Measurements from ENCODE around the gene PPTC7.

DNA sequence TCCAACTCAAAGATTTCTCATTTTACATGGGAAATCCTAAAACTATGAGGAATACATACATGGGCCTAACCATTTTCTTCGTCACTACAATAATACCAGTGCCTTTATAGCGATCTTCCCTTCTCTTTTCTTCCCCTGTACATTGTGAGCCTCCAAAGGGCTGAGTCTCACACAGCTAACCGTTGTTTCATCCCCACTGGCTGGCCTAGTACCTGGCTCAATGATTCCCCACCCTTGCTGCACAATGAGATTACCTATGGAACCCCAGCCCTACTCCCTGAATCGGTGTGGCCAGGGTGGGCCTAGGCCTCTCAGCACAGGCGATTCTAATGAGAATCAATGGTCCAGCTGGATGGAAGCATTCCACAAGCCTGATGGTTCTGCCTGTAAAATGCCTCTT lies 16.1 kb downstream of the PPTC7 start:
- TF ChIP-seq, protein P1, sequence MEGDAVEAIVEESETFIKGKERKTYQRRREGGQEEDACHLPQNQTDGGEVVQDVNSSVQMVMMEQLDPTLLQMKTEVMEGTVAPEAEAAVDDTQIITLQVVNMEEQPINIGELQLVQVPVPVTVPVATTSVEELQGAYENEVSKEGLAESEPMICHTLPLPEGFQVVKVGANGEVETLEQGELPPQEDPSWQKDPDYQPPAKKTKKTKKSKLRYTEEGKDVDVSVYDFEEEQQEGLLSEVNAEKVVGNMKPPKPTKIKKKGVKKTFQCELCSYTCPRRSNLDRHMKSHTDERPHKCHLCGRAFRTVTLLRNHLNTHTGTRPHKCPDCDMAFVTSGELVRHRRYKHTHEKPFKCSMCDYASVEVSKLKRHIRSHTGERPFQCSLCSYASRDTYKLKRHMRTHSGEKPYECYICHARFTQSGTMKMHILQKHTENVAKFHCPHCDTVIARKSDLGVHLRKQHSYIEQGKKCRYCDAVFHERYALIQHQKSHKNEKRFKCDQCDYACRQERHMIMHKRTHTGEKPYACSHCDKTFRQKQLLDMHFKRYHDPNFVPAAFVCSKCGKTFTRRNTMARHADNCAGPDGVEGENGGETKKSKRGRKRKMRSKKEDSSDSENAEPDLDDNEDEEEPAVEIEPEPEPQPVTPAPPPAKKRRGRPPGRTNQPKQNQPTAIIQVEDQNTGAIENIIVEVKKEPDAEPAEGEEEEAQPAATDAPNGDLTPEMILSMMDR (IDR thresholded peaks at IDR 0.05 in 4 of 5, conservative IDR thresholded peaks at IDR 0.05 in 1 of 5): no peak
- TF ChIP-seq POLR2A (IDR thresholded peaks at IDR 0.05): no peak
